Central memory CD8-positive, alpha-beta T cell (primary cell): ENCODE results near the gene ADPRHL1.
A peak's percentile ranks its signal among the peaks of the same experiment; 100 is the strongest.
"Not testable (repeated sequence)": the region's sequence is repeated elsewhere in the genome, so short reads cannot be mapped to it uniquely, and the experiment has no call there.

Experiments used
- ATAC-seq: fragments of 150-1000 bp; cut with Tn5 transposase; replicated peaks from 2 replicates; pipeline ENCODE4 v1.10.0; 2022; ENCODE audit warnings: mild to moderate bottlenecking, moderate FRiP score, moderate number of reproducible peaks; ENCODE audit not compliant: poor library complexity, severe bottlenecking; ENCODE audit errors: extremely low read depth
- DNase-seq, 2 donors: peaks; one replicate each; pipeline ENCODE4 v3.0.0; 2021; ENCODE audit warnings: low spot score in 2 of 2
- H3K27ac Mint-ChIP-seq: one replicate; pipeline ENCODE4 v1.8.0; 2022; ENCODE audit warnings: low read depth, mild to moderate bottlenecking, moderate library complexity, mixed read lengths
- H3K27me3 Mint-ChIP-seq: one replicate; pipeline ENCODE4 v1.8.0; 2022; ENCODE audit warnings: mixed read lengths
- H3K36me3 Mint-ChIP-seq: one replicate; pipeline ENCODE4 v1.8.0; 2022; ENCODE audit warnings: mild to moderate bottlenecking, moderate library complexity, mixed read lengths; ENCODE audit not compliant: insufficient read depth
- H3K4me1 Mint-ChIP-seq: one replicate; pipeline ENCODE4 v1.8.0; 2022; ENCODE audit warnings: mixed read lengths
- H3K4me3 Mint-ChIP-seq: one replicate; pipeline ENCODE4 v1.8.0; 2022; ENCODE audit warnings: mild to moderate bottlenecking, moderate library complexity, mixed read lengths
- H3K9me3 Mint-ChIP-seq: one replicate; pipeline ENCODE4 v1.8.0; 2022; ENCODE audit warnings: mixed read lengths

ADPRHL1 gene

DNA sequence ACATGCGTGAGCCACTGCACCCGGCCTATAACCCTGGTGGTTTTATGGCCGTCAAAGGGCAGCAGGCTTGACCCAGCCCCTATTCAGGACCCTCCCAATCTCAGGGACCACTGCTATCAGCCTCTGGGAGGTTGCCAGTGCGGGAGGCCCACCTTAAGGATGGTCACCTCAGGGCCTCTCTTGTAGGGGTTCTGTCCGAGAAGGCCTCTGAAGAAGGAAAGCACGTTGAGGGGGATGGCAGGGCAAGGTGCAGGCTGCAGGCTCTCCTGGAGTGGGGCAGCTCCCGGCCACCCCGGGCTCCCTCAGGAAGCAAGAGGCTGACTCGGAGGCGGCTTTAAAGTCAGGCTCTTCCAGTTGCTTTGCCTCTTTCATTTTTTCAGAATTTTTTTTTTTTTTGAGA, 83.4 kb downstream of the ADPRHL1 start:
- ATAC-seq (no peak), DNase-seq (no peak)

GRCh38 chr13:113369189-113369588, 84.1 kb downstream of the ADPRHL1 start:
- no peak overlapping the region for H3K27ac Mint-ChIP-seq
- peaks cover 25% of the 10 kb centered on the region for H3K27me3 Mint-ChIP-seq
- no peak for ATAC-seq
- peaks cover 3% of the 10 kb centered on the region for H3K36me3 Mint-ChIP-seq
- no peak overlapping the region for H3K4me3 Mint-ChIP-seq
- H3K4me1 Mint-ChIP-seq = no peaks in the 10 kb centered on the region
- H3K9me3 Mint-ChIP-seq = no peaks in the 10 kb centered on the region
- no peak for DNase-seq

More for the DNA sequence above, 83.4 kb downstream of the ADPRHL1 start:
- no peak overlapping the region for H3K27ac Mint-ChIP-seq
- H3K36me3 Mint-ChIP-seq = peaks cover 3% of the 10 kb centered on the region
- H3K4me3 Mint-ChIP-seq = no peak overlapping the region
- no peaks in the 10 kb centered on the region for H3K4me1 Mint-ChIP-seq
- H3K27me3 Mint-ChIP-seq = peaks cover 32% of the 10 kb centered on the region
- no peaks in the 10 kb centered on the region for H3K9me3 Mint-ChIP-seq

- not testable (repeated sequence) for H3K36me3 Mint-ChIP-seq, H3K9me3 Mint-ChIP-seq, ATAC-seq, DNase-seq, H3K4me1 Mint-ChIP-seq, H3K4me3 Mint-ChIP-seq
- peak overlapping the region; percentile 47 for H3K27ac Mint-ChIP-seq
- H3K27me3 Mint-ChIP-seq = peaks cover 18% of the 10 kb centered on the region
Observed at GRCh38 chr13:113368353-113368752, 84.9 kb downstream of the ADPRHL1 start.

- peak overlapping the region; percentile 47 for H3K27ac Mint-ChIP-seq
- H3K4me3 Mint-ChIP-seq = no peak overlapping the region
- peaks cover 3% of the 10 kb centered on the region for H3K36me3 Mint-ChIP-seq
- H3K4me1 Mint-ChIP-seq = peaks cover 1% of the 10 kb centered on the region
- ATAC-seq (no peak), DNase-seq (no peak)
- peaks cover 17% of the 10 kb centered on the region for H3K27me3 Mint-ChIP-seq
- H3K9me3 Mint-ChIP-seq = no peaks in the 10 kb centered on the region
Observed at GRCh38 chr13:113367771-113368170, 85.5 kb downstream of the ADPRHL1 start.

- Mint-ChIP-seq H3K4me3 (no peak overlapping the region), H3K36me3 (peaks cover 3% of the 10 kb centered on the region), H3K27ac (no peak overlapping the region), H3K9me3 (no peaks in the 10 kb centered on the region), H3K27me3 (peaks cover 23% of the 10 kb centered on the region), H3K4me1 (peaks cover 4% of the 10 kb centered on the region)
- no peak for DNase-seq
- no peak for ATAC-seq
Observed at GRCh38 chr13:113367020-113367560, 86.2 kb downstream of the ADPRHL1 start.

DNA sequence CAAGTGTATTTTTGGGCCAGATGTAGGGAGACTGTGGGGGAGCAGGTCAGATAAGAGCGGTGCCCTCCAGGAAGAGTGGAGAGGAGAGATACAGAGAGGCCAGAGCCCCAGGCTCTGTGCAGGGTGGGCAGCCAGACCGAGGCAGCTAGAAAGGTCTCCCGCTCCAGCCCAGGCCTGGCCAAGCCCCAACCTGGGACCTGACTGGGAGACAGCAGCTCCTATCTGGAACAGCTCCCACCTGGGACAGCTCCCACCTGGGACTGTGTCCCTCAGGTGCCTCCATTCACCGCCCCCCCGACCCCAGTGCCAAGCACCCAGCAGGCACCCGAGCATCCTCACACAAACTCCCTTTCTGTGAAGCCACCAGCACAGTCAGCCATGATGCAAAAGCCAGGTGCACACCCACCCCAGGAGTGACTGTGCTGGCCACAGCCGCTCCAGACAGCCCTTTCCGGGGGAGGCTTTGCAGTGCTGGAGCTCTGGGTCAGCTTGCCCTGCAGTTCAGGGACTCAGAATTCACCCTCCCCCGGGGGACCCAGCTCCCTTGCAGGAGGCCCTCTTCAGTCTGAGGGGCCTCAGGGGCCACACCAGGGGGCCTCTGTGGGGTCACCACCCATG, 87.2 kb downstream of the ADPRHL1 start:
- DNase-seq (no peak), ATAC-seq (no peak)
- H3K36me3 Mint-ChIP-seq = peaks cover 3% of the 10 kb centered on the region
- peaks cover 23% of the 10 kb centered on the region for H3K27me3 Mint-ChIP-seq
- peaks cover 4% of the 10 kb centered on the region for H3K4me1 Mint-ChIP-seq
- no peak overlapping the region for H3K27ac Mint-ChIP-seq
- H3K9me3 Mint-ChIP-seq = no peaks in the 10 kb centered on the region
- H3K4me3 Mint-ChIP-seq = peak overlapping the region; percentile 65

DNA sequence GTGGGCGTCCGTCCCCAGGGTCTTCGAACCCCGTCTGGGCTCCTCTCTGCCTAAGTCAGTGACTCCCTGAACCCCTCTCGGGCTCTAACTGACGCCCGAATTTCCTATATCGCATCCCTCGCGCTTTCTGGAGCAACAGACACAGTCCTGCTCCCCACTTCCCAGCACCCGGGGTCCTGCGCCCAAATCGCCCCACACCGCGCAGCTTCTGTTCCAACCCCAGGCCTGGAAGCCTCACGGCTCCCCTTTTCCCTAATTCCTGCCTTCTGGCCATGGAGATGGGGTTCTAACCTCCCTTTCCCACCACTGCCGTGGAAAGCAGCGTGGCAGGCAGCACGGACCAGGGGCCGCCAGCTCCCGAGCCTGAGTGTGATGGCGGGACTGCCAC, 87.7 kb downstream of the ADPRHL1 start:
- no peak for DNase-seq
- Mint-ChIP-seq H3K4me3 (peak overlapping the region; percentile 65), H3K4me1 (peaks cover 4% of the 10 kb centered on the region), H3K9me3 (no peaks in the 10 kb centered on the region), H3K36me3 (peaks cover 3% of the 10 kb centered on the region), H3K27me3 (peaks cover 27% of the 10 kb centered on the region), H3K27ac (no peak overlapping the region)
- no peak for ATAC-seq

- Mint-ChIP-seq H3K36me3 (peaks cover 3% of the 10 kb centered on the region), H3K27ac (no peak overlapping the region), H3K4me1 (peaks cover 4% of the 10 kb centered on the region), H3K9me3 (no peaks in the 10 kb centered on the region), H3K4me3 (peak overlapping the region; percentile 65), H3K27me3 (peaks cover 32% of the 10 kb centered on the region)
- DNase-seq (no peak), ATAC-seq (no peak)
Observed at GRCh38 chr13:113364901-113365582, 88.2 kb downstream of the ADPRHL1 start.

DNA sequence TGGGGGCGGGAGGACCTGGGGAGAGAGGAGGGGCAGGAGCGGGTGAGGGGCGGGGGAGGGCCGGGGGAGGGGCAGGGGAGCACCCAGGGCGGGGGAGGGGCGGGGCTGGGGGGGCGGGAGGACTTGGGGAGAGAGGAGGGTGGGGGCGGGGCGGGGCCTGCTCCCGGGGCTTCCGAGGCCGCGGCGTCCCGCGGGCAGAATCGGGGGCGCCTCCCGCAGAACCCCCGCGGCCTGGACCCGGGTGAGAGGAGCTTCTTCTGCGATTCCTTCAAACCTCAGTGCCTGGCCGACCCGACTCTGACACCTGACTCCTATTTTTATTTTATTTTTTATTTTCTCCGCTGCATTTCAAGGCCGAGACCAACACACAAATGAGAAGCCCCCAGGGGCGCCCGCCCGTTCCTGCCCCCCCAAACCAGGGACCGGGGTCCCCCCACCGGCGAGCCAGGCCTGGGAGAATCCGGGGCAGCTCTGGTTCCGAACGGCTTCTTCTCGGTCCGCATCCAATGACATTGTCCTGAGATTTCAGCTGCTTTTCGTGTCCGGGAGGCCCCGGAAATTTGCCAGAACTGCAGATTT, 88.9 kb downstream of the ADPRHL1 start:
- Mint-ChIP-seq H3K27ac (no peak overlapping the region), H3K9me3 (no peaks in the 10 kb centered on the region), H3K27me3 (peaks cover 39% of the 10 kb centered on the region), H3K36me3 (peaks cover 3% of the 10 kb centered on the region), H3K4me1 (peaks cover 4% of the 10 kb centered on the region), H3K4me3 (peak overlapping the region; percentile 65)
- DNase-seq = no peak
- no peak for ATAC-seq

- Mint-ChIP-seq H3K27ac (no peak overlapping the region), H3K36me3 (peaks cover 3% of the 10 kb centered on the region), H3K9me3 (no peaks in the 10 kb centered on the region), H3K4me1 (peaks cover 4% of the 10 kb centered on the region), H3K27me3 (peaks cover 53% of the 10 kb centered on the region), H3K4me3 (no peak overlapping the region)
- ATAC-seq (no peak), DNase-seq (no peak)
Observed at GRCh38 chr13:113361406-113361805, 91.9 kb downstream of the ADPRHL1 start.

DNA sequence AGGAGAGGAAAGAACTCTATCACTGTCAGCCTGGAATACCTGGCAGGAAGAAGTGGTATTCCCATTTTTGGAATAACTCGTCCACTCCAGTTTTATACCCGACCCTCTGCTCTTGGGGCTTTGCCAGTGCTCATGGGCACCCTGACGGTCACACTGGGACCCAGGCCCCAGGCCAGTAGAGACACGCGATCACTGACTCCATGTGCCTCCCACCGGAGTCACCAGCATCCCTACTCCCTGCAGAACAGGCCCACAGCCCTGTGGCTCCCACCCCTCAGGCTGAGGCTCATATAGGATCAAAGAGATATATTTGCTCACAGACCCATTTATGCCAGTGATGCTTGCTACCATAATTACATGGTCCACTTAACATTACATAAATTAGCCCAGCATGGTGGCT, 92.8 kb downstream of the ADPRHL1 start:
- ATAC-seq = no peak
- no peaks in the 10 kb centered on the region for H3K9me3 Mint-ChIP-seq
- no peak for DNase-seq
- H3K27ac Mint-ChIP-seq = no peak overlapping the region
- H3K27me3 Mint-ChIP-seq = peaks cover 52% of the 10 kb centered on the region
- peaks cover 4% of the 10 kb centered on the region for H3K4me1 Mint-ChIP-seq
- no peaks in the 10 kb centered on the region for H3K36me3 Mint-ChIP-seq
- H3K4me3 Mint-ChIP-seq = no peak overlapping the region

GRCh38 chr13:113359571-113359970, 93.7 kb downstream of the ADPRHL1 start:
- H3K4me1 Mint-ChIP-seq = peaks cover 4% of the 10 kb centered on the region
- H3K4me3 Mint-ChIP-seq = no peak overlapping the region
- H3K27me3 Mint-ChIP-seq = peaks cover 51% of the 10 kb centered on the region
- DNase-seq = no peak
- H3K36me3 Mint-ChIP-seq = no peaks in the 10 kb centered on the region
- no peaks in the 10 kb centered on the region for H3K9me3 Mint-ChIP-seq
- no peak overlapping the region for H3K27ac Mint-ChIP-seq
- no peak for ATAC-seq
